IMR-90 (cell line): Measurements from ENCODE around the gene SARNP. TPM values are rescaled to one million over a fixed set of nuclear protein-coding genes. Genes with fewer than 3 reads are reported as not detected.

Experiments used
- ATAC-seq: fragments of 200-7000 bp; cut with Tn5 transposase; 2 replicates; pipeline ENCODE4 v1.9.1; 2020; ENCODE audit warnings: low read depth, mild to moderate bottlenecking, moderate library complexity
- BruUV-seq: library from RNA; stranded (reverse); fragments of 400-500 nt; replicated peaks from 2 replicates; lab custom pipeline; 2021; lab: Mats Ljungman, UMichigan
- CTCF ChIA-PET: fragments of 300-600 bp; formaldehyde crosslinking; extraction: SDS; loops from one replicate; lab custom pipeline; 2021; ENCODE audit warnings: antibody characterized with exemption; lab: Yijun Ruan, JAX
- POLR2A ChIA-PET: fragments of 300-600 bp; sonication (Branson Sonifier 250); formaldehyde crosslinking; loops from one replicate; lab custom pipeline; 2022; ENCODE audit warnings: antibody characterized with exemption; ENCODE audit not compliant: unreplicated experiment; lab: Charles Lee
- DNase-seq: peaks from one replicate; pipeline ENCODE4 v3.0.0; 2013
- H2AFZ ChIP-seq: replicated peaks from 2 replicates; pipeline ENCODE3; 2013; ENCODE audit warnings: low read length, mild to moderate bottlenecking; ENCODE audit not compliant: poor library complexity
- H2AK5ac ChIP-seq: 2 replicates; pipeline ENCODE4 v1.6.1; 2013; ENCODE audit warnings: low read depth, low read length, inconsistent platforms
- H2AK9ac ChIP-seq: replicated peaks from 2 replicates; pipeline ENCODE3; 2013; ENCODE audit warnings: mild to moderate bottlenecking, low read depth, low read length, moderate library complexity; ENCODE audit not compliant: poor library complexity
- H2BK120ac ChIP-seq: 2 replicates; pipeline ENCODE4 v1.6.1; 2013; ENCODE audit warnings: low read depth, low read length, inconsistent platforms
- H2BK15ac ChIP-seq: 3 replicates; pipeline ENCODE4 v1.6.1; 2013; ENCODE audit warnings: low read depth, low read length, inconsistent platforms
- H2BK20ac ChIP-seq: 2 replicates; pipeline ENCODE4 v1.6.1; 2013; ENCODE audit warnings: low read depth, mild to moderate bottlenecking, inconsistent platforms, low read length, moderate library complexity
- H2BK5ac ChIP-seq: 2 replicates; pipeline ENCODE4 v1.6.1; 2013; ENCODE audit warnings: mild to moderate bottlenecking, low read depth, low read length, inconsistent platforms; ENCODE audit not compliant: poor library complexity, severe bottlenecking
- H3K14ac ChIP-seq: replicated peaks from 2 replicates; pipeline ENCODE4 v1.6.1; 2013; ENCODE audit warnings: low read depth, low read length, inconsistent platforms
- H3K18ac ChIP-seq: 2 replicates; pipeline ENCODE4 v1.6.1; 2013; ENCODE audit warnings: low read depth, low read length, control low read depth
- H3K23ac ChIP-seq: 2 replicates; pipeline ENCODE4 v1.6.1; 2013; ENCODE audit warnings: low read depth, low read length, inconsistent platforms
- H3K27ac ChIP-seq: 2 replicates; pipeline ENCODE4 v1.5.1; 2013; ENCODE audit warnings: mild to moderate bottlenecking, control low read depth, low read length; ENCODE audit not compliant: insufficient read depth
- H3K27me3 ChIP-seq: 2 replicates; pipeline ENCODE4 v1.6.1; 2013; ENCODE audit warnings: low read length; ENCODE audit not compliant: control insufficient read depth, insufficient read depth
- H3K36me3 ChIP-seq: 2 replicates; pipeline ENCODE4 v1.6.1; 2013; ENCODE audit warnings: low read length, mixed read lengths; ENCODE audit not compliant: control insufficient read depth, insufficient read depth
- H3K4ac ChIP-seq: 2 replicates; pipeline ENCODE4 v1.6.1; 2013; ENCODE audit warnings: low read depth, low read length, inconsistent platforms
- H3K4me1 ChIP-seq: 2 replicates; pipeline ENCODE4 v1.6.1; 2013; ENCODE audit warnings: low read length, mixed read lengths; ENCODE audit not compliant: control insufficient read depth, insufficient read depth
- H3K4me2 ChIP-seq: 2 replicates; pipeline ENCODE4 v1.6.1; 2013; ENCODE audit warnings: low read depth, mild to moderate bottlenecking, control low read depth, low read length, moderate library complexity
- H3K4me3 ChIP-seq: 2 replicates; pipeline ENCODE4 v1.5.1; 2013; ENCODE audit warnings: low read depth, mild to moderate bottlenecking, control low read depth, low read length, moderate library complexity; ENCODE audit not compliant: insufficient read depth
- H3K56ac ChIP-seq: 2 replicates; pipeline ENCODE4 v1.6.1; 2013; ENCODE audit warnings: low read length, inconsistent platforms; ENCODE audit not compliant: insufficient read depth; ENCODE audit errors: extremely low read depth
- H3K79me1 ChIP-seq, 2 experiments: 2 replicates each; pipeline ENCODE4 v1.6.1; 2013; ENCODE audit warnings: low read length in 2 of 2, inconsistent platforms in 1 of 2, low read depth in 1 of 2
- H3K9ac ChIP-seq: 2 replicates; pipeline ENCODE4 v1.6.1; 2013; ENCODE audit warnings: low read depth, low read length, control low read depth
- H3K9me1 ChIP-seq: 2 replicates; pipeline ENCODE4 v1.6.1; 2013; ENCODE audit warnings: low read length, inconsistent platforms; ENCODE audit not compliant: insufficient read depth
- H3K9me3 ChIP-seq: 2 replicates; pipeline ENCODE4 v1.6.1; 2013; ENCODE audit warnings: low read length; ENCODE audit not compliant: control insufficient read depth, insufficient read depth
- H4K20me1 ChIP-seq: 2 replicates; pipeline ENCODE4 v1.6.1; 2013; ENCODE audit warnings: low read length, inconsistent platforms; ENCODE audit not compliant: insufficient read depth
- H4K5ac ChIP-seq: 2 replicates; pipeline ENCODE4 v1.6.1; 2013; ENCODE audit warnings: mild to moderate bottlenecking, low read depth, low read length, control low read depth
- H4K8ac ChIP-seq, 2 experiments: 2 replicates each; pipeline ENCODE4 v1.6.1; 2013; ENCODE audit warnings: low read depth in 2 of 2, low read length in 2 of 2, control low read depth in 1 of 2, inconsistent platforms in 1 of 2
- H4K91ac ChIP-seq: 2 replicates; pipeline ENCODE4 v1.6.1; 2013; ENCODE audit warnings: low read depth, low read length, inconsistent platforms; ENCODE audit not compliant: insufficient read depth
- BHLHE40 ChIP-seq: fragments of 150-350 bp; IDR thresholded peaks from 2 replicates; pipeline ENCODE4 v1.6.1; 2016; ENCODE audit warnings: mild to moderate bottlenecking, low read depth, low read length
- CEBPB ChIP-seq: IDR thresholded peaks from 2 replicates; pipeline ENCODE4 v1.6.1; 2012; ENCODE audit warnings: low read depth, low read length, improper control_type of control experiment
- CHD1 ChIP-seq: IDR thresholded peaks from 2 replicates; pipeline ENCODE4 v1.6.1; 2012; ENCODE audit warnings: low read depth, low read length, improper control_type of control experiment
- ELK1 ChIP-seq: fragments of 150-350 bp; IDR thresholded peaks from 2 replicates; pipeline ENCODE4 v1.6.1; 2016; ENCODE audit warnings: low read depth, mild to moderate bottlenecking, low read length, moderate library complexity, borderline replicate concordance
- FOS ChIP-seq: fragments of 150-350 bp; IDR thresholded peaks from 2 replicates; pipeline ENCODE4 v1.6.1; 2016; ENCODE audit warnings: low read depth, low read length
- MAFK ChIP-seq: IDR thresholded peaks from 2 replicates; pipeline ENCODE4 v1.6.1; 2012; ENCODE audit warnings: low read depth, low read length, improper control_type of control experiment
- MAZ ChIP-seq: IDR thresholded peaks from 2 replicates; pipeline ENCODE4 v1.6.1; 2012; ENCODE audit warnings: low read depth, mild to moderate bottlenecking, low read length, improper control_type of control experiment, moderate library complexity, borderline replicate concordance
- MXI1 ChIP-seq: IDR thresholded peaks from 2 replicates; pipeline ENCODE4 v1.6.1; 2012; ENCODE audit warnings: low read depth, mild to moderate bottlenecking, low read length, moderate library complexity, borderline replicate concordance
- NFE2L2 ChIP-seq: fragments of 150-350 bp; IDR thresholded peaks from 2 replicates; pipeline ENCODE4 v1.6.1; 2016; ENCODE audit warnings: low read depth, mild to moderate bottlenecking, low read length
- POLR2A ChIP-seq: IDR thresholded peaks from 2 replicates; pipeline ENCODE4 v1.6.1; 2012; ENCODE audit warnings: mild to moderate bottlenecking, low read depth, low read length
- RAD21 ChIP-seq: IDR thresholded peaks from 2 replicates; pipeline ENCODE4 v1.6.1; 2012; ENCODE audit warnings: low read length, improper control_type of control experiment
- RFX5 ChIP-seq: IDR thresholded peaks from 2 replicates; pipeline ENCODE4 v1.8.0; 2012; ENCODE audit warnings: low read depth, mild to moderate bottlenecking, low read length, moderate library complexity
- SMC3 ChIP-seq: fragments of 150-350 bp; IDR thresholded peaks from 2 replicates; pipeline ENCODE4 v1.6.1; 2016; ENCODE audit warnings: low read depth, mild to moderate bottlenecking, antibody characterized with exemption, low read length, moderate library complexity
- WGBS, 2 experiments: methylation state at CpG; one replicate each; pipeline versions ENCODE4 v1.1.5 to v1.1.7; 2013; ENCODE audit warnings: missing lambda C conversion rate in 2 of 2; ENCODE audit not compliant: insufficient read length in 1 of 2; ENCODE audit errors: extremely low coverage in 2 of 2; 5-methylcytosine and 5-hydroxymethylcytosine counted together
- dilution Hi-C: fragments of 300-500 bp; cut with HindIII; formaldehyde crosslinking; loops from one replicate; pipeline ENCODE4 v1.14.3; 2018; ENCODE audit warnings: low sequenced_read_pairs; ENCODE audit not compliant: unreplicated experiment
- in situ Hi-C: fragments of 300-500 bp; cut with MboI; formaldehyde crosslinking; loops from 3 replicates; pipeline ENCODE4 v1.14.3; 2019; ENCODE audit warnings: low sequenced_read_pairs, inconsistent platforms, mixed read lengths
- intact Hi-C: fragments of 100-400 bp; cut with micrococcal nuclease; formaldehyde crosslinking; loops from 2 replicates; pipeline ENCODE4 v1.10.0; 2022
- polyA plus RNA-seq, 3 experiments: library from polyadenylated mRNA; depleted of rRNA; stranded (reverse); fragments of >200 nt; gene quantifications; 2 replicates each; pipeline ENCODE4 v1.2.3, GENCODE V29; 2012; ENCODE audit warnings: low replicate concordance in 1 of 3
- total RNA-seq: library from RNA; depleted of rRNA; stranded (reverse); fragments of >200 nt; gene quantifications from 2 replicates; pipeline ENCODE4 v1.2.3, GENCODE V29; 2012
- TF ChIP-seq, protein P1 (sequence below): conservative IDR thresholded peaks from 2 replicates; pipeline ENCODE4 v1.5.1; 2012; ENCODE audit warnings: mild to moderate bottlenecking, low read depth, low read length, improper control_type of control experiment
- TF ChIP-seq, protein P2 (sequence below): fragments of 150-350 bp; IDR thresholded peaks from 2 replicates; pipeline ENCODE4 v1.6.1; 2017; ENCODE audit warnings: mild to moderate bottlenecking, antibody characterized with exemption, low read length, low read depth

SARNP gene
- total and polyA plus RNA-seq, 2 of the 4 experiments (the other 2 are of a cell fraction): 46.8 to 103 TPM

- no peak overlapping the region for H4K91ac ChIP-seq
- no peak overlapping the region for H3K4me2 ChIP-seq
- no TSS peak for BruUV-seq
- no peak overlapping the region for H2BK20ac ChIP-seq
- no peak overlapping the region for H3K18ac ChIP-seq
- H2AK9ac ChIP-seq: no peak overlapping the region
- H3K9me3 ChIP-seq: no peaks in the 10 kb centered on the region
- no peak overlapping the region for H2BK5ac ChIP-seq
- H4K5ac ChIP-seq: no peak overlapping the region
- ChIA-PET CTCF (interaction anchor here (1.0 kb wide), 1 partner anchor 21 kb away, joined by 3 read pairs; no protein-coding TSS in a partner anchor), POLR2A (no interaction called here)
- H2BK120ac ChIP-seq: no peak overlapping the region
- H3K56ac ChIP-seq: no peak overlapping the region
- no peak overlapping the region for H3K4me3 ChIP-seq
- H3K27ac ChIP-seq: no peak overlapping the region
- H3K27me3 ChIP-seq: no peaks in the 10 kb centered on the region
- H4K8ac ChIP-seq: no peak overlapping the region
- no peak overlapping the region for H3K9ac ChIP-seq
- H2AK5ac ChIP-seq: no peak overlapping the region
- in situ Hi-C loops (no loop called here), intact Hi-C loops (no loop called here), dilution Hi-C loops (no loop called here)
- H3K23ac ChIP-seq: no peak overlapping the region
- H3K4me1 ChIP-seq: peaks cover 15% of the 10 kb centered on the region
- H2BK15ac ChIP-seq: no peak overlapping the region
- no peak overlapping the region for H3K4ac ChIP-seq
- DNase-seq (no peak), ATAC-seq (no peak)
- peaks cover 36% of the 10 kb centered on the region for H3K36me3 ChIP-seq
- peaks cover 14% of the 10 kb centered on the region for H3K9me1 ChIP-seq
- peaks cover 7% of the 10 kb centered on the region for H4K20me1 ChIP-seq
- 85% methylated on average over 10 of the region's 18 CpGs; no CpG with 5 or more reads in 1 of the 2 experiments for WGBS, 2 experiments
- peaks cover 2 to 47% of the 10 kb centered on the region in 2 experiments; a peak in 3 of 4 replicates for H3K79me1 ChIP-seq
- no peak overlapping the region for H2AFZ ChIP-seq
- no peak overlapping the region for H3K14ac ChIP-seq
- no peak for TF ChIP-seq RAD21
- no peak for TF ChIP-seq CHD1
- TF ChIP-seq SMC3: no peak
- no peak for TF ChIP-seq ELK1
- no peak for TF ChIP-seq FOS
- TF ChIP-seq, protein P1, sequence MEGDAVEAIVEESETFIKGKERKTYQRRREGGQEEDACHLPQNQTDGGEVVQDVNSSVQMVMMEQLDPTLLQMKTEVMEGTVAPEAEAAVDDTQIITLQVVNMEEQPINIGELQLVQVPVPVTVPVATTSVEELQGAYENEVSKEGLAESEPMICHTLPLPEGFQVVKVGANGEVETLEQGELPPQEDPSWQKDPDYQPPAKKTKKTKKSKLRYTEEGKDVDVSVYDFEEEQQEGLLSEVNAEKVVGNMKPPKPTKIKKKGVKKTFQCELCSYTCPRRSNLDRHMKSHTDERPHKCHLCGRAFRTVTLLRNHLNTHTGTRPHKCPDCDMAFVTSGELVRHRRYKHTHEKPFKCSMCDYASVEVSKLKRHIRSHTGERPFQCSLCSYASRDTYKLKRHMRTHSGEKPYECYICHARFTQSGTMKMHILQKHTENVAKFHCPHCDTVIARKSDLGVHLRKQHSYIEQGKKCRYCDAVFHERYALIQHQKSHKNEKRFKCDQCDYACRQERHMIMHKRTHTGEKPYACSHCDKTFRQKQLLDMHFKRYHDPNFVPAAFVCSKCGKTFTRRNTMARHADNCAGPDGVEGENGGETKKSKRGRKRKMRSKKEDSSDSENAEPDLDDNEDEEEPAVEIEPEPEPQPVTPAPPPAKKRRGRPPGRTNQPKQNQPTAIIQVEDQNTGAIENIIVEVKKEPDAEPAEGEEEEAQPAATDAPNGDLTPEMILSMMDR: no peak
- TF ChIP-seq MXI1: no peak
- TF ChIP-seq CEBPB: no peak
- TF ChIP-seq, protein P2, sequence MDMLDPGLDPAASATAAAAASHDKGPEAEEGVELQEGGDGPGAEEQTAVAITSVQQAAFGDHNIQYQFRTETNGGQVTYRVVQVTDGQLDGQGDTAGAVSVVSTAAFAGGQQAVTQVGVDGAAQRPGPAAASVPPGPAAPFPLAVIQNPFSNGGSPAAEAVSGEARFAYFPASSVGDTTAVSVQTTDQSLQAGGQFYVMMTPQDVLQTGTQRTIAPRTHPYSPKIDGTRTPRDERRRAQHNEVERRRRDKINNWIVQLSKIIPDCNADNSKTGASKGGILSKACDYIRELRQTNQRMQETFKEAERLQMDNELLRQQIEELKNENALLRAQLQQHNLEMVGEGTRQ: no peak
- no peak for TF ChIP-seq MAZ
- no peak for TF ChIP-seq BHLHE40
- no peak for TF ChIP-seq MAFK
- no peak for TF ChIP-seq RFX5
- no peak for TF ChIP-seq NFE2L2
- no peak for TF ChIP-seq POLR2A
These were observed 69.1 kb downstream of the SARNP start for GRCh38 chr12:55748230-55748993.
